HG02943 (cell line): Measurements from ENCODE around the gene CIB1.
"Not testable (repeated sequence)": the region's sequence is repeated elsewhere in the genome, so short reads cannot be mapped to it uniquely, and the experiment has no call there.

Experiments
- ATAC-seq: cut with Tn5 transposase; IDR thresholded peaks from one replicate; pipeline ENCODE4 v1.9.1; 2021; ENCODE audit warnings: mild to moderate bottlenecking, low read depth, moderate library complexity; ENCODE audit not compliant: unreplicated experiment

Gene CIB1

GRCh38 chr15:90233387-90234095 is at the start of gene CIB1:
CIB1 (minus strand) TSS chr15:90233941; CDS start chr15:90233885, 56 bp downstream.
- ATAC-seq, result peak; percentile 71

- not testable (repeated sequence) for ATAC-seq
These were observed 47.9 kb upstream of the CIB1 start for GRCh38 chr15:90281637-90282036.

- ATAC-seq, result not testable (repeated sequence)
These were observed 47.0 kb upstream of the CIB1 start for GRCh38 chr15:90280743-90281142.

- not testable (repeated sequence) for ATAC-seq
These were observed 44.7 kb upstream of the CIB1 start for GRCh38 chr15:90278467-90278866.

GRCh38 chr15:90271459-90272166 is 37.9 kb upstream of the CIB1 start:
- no peak for ATAC-seq

- ATAC-seq, result no peak
These were observed 36.9 kb upstream of the CIB1 start for GRCh38 chr15:90270502-90271150.

GRCh38 chr15:90268415-90268814 is 34.7 kb upstream of the CIB1 start:
- no peak for ATAC-seq

GRCh38 chr15:90266485-90266884 is 32.7 kb upstream of the CIB1 start:
- ATAC-seq, result no peak

GRCh38 chr15:90266061-90266431 is 32.3 kb upstream of the CIB1 start:
- ATAC-seq, result no peak

GRCh38 chr15:90265271-90266060 is 31.7 kb upstream of the CIB1 start, which contains the start of gene NGRN:
NGRN (plus strand) TSS chr15:90265672; CDS start chr15:90265713, 41 bp downstream.
- ATAC-seq, result peak; percentile 91

- ATAC-seq, result peak; percentile 4
These were observed 30.9 kb upstream of the CIB1 start for GRCh38 chr15:90264671-90265070.

- no peak for ATAC-seq
These were observed 28.7 kb upstream of the CIB1 start for GRCh38 chr15:90262426-90262825.

- ATAC-seq, result no peak
These were observed 28.1 kb upstream of the CIB1 start for GRCh38 chr15:90261811-90262210.

- ATAC-seq, result not testable (repeated sequence)
These were observed 27.0 kb upstream of the CIB1 start for GRCh38 chr15:90260731-90261130.

- ATAC-seq, result peak; percentile 74
These were observed 25.8 kb upstream of the CIB1 start for GRCh38 chr15:90259524-90259923.

GRCh38 chr15:90257776-90258175 is 24.0 kb upstream of the CIB1 start:
- no peak for ATAC-seq

- no peak for ATAC-seq
These were observed 15.6 kb upstream of the CIB1 start, which contains the start of gene TTLL13 for GRCh38 chr15:90249203-90249863. TTLL13 (plus strand) TSS chr15:90249556; CDS start chr15:90250631, 1,075 bp downstream.

GRCh38 chr15:90248789-90249202 is 15.1 kb upstream of the CIB1 start:
- no peak for ATAC-seq

- no peak for ATAC-seq
These were observed 10.3 kb upstream of the CIB1 start for GRCh38 chr15:90243943-90244639.
